Measurements from ENCODE around the gene RAET1G. TPM values are rescaled to one million over a fixed set of nuclear protein-coding genes. Genes with fewer than 3 reads are reported as not detected.

Gene RAET1G
- total and polyA plus RNA-seq, 9 of the 15 experiments (the other 6 are each of a cell fraction or from before 2014, with no cell fraction given) = 0.11 TPM; not detected in 8

GRCh38 chr6:149963462-149964307 is 40.8 kb upstream of the RAET1G start, which contains the start of gene ULBP1 (continued):
- TF ChIP-seq ATF3 (IDR thresholded peaks at IDR 0.05) (peak; percentile 99), ATF3 (CRISPR knock-in tag; conservative IDR thresholded peaks at IDR 0.05) (peak; percentile 99), ETV5 (CRISPR knock-in tag; IDR thresholded peaks at IDR 0.05; ENCODE audit: low read depth) (peak; percentile 66; the same call in 1 of the 2 replicates), CREB1 (IDR thresholded peaks at IDR 0.05) (peak; percentile 91), CREB1 (CRISPR knock-in tag; IDR thresholded peaks at IDR 0.05) (peak; percentile 92), HMG20B (CRISPR knock-in tag; IDR thresholded peaks at IDR 0.05) (no peak), TCFL5 (CRISPR knock-in tag; conservative IDR thresholded peaks at IDR 0.05) (no peak), ZBTB1 (CRISPR knock-in tag; IDR thresholded peaks at IDR 0.05; ENCODE audit: borderline replicate concordance, low read depth) (no peak; the same call in 1 of the 2 replicates), ARID2 (IDR thresholded peaks at IDR 0.05) (no peak), MBD2 (IDR thresholded peaks at IDR 0.05; ENCODE audit: borderline replicate concordance, low read depth) (0 out of 2 replicates have a peak, but pooled peaks have one; percentile 17), CC2D1A (IDR thresholded peaks at IDR 0.05) (peak; percentile 16; the same call in 1 of the 2 replicates), FUS (optimal IDR thresholded peaks at IDR 0.05; ENCODE audit: low read depth, low read length) (no peak), CHAMP1 (IDR thresholded peaks at IDR 0.05) (no peak), TEAD1 (CRISPR knock-in tag; IDR thresholded peaks at IDR 0.05) (peak in 1 of 2 experiments; percentile 85; a peak in 1 of 4 replicates), ETS2 (tag; IDR thresholded peaks at IDR 0.05; ENCODE audit: borderline replicate concordance, poor library complexity, severe bottlenecking) (no peak)
